H54 (cell line): Measurements from ENCODE around the gene CHAT.
"Not testable (repeated sequence)": the region's sequence is repeated elsewhere in the genome, so short reads cannot be mapped to it uniquely, and the experiment has no call there.

Source experiments
- DNase-seq: peaks from one replicate; pipeline ENCODE4 v3.0.0; 2011; ENCODE audit warnings: low spot score, mixed read lengths; ENCODE audit not compliant: insufficient read length
- FAIRE-seq: peaks from 3 replicates; lab custom pipeline; 2011; peaks lifted over from hg19 to GRCh38; lab: Jason Lieb, UNC
- POLR2A ChIP-seq: IDR thresholded peaks from 2 replicates; pipeline ENCODE4 v1.6.1; 2011; ENCODE audit warnings: low read depth, mild to moderate bottlenecking, low read length

Gene CHAT

DNA sequence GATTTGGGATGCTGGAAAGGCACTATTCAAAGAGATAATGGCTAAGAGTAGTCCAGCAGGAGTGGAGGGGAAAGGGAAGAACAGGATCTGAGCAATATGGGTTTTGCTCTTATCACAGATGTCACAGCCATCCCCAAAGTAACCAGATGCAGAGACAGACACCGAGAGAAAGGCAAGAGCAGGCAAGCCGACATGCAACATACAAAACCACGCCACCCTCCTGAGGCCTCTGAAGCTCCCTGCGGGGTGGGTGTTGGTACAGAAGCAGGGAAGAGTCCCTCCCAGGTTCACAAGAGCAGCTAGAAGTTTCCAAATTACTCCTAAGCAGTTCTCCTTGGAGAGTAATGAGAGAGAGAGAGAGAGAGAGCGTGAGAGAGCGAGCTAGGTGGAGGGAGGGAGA lies 54.8 kb downstream of the CHAT start:
- FAIRE-seq (no peak), DNase-seq (no peak)
- no peak for TF ChIP-seq POLR2A

DNA sequence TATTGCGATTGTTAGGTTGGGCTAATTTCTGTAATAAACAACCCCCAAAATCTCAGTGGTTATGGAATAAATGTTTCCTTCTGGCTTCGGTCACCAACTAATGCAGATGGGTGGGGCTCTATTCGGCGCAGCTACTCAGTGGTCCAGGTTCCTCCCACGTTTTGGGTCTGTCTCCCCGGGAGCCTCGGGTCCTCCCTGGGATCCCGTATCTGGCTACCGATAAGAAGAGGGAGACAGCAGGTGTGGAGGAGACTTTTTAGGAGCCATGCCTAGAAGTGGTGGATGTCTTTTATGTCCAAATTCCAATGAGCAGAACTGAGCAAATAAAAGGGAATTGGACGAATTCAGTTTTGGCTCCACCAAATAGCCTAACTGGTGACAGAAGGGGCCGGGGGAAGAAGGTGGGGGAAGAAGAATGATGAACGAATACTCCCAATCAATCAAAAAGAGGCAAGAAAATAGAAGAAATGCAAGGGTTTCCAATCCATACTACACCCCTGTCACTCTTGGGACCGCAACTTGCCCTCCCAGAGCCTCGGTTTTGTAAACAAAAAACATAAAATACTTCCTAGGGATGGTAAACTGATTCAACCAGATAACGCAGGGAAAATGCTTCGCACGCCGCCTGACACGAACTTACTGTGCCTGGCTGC lies 65.1 kb downstream of the CHAT start:
- DNase-seq (no peak), FAIRE-seq (no peak)
- no peak for TF ChIP-seq POLR2A

DNA sequence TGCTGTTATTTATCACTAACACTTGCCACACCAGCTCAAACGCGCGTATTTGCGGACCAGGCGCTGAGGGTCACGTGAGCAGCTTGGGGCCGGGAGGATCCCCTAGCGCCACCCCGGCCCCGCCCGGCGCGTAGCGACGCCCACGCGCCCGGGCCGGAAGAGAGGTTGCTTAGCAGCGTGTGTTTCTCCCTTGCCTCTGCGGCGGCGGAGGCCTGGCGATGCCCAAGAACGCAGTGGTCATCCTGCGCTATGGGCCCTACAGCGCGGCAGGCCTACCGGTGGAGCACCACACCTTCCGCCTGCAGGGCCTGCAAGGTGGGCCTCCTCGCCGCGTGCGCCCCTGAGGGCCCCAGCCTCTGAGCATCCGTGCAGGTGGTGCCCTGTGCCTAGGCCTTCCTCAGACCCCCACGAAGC lies 65.7 kb downstream of the CHAT start, which contains the start of gene C10orf53:
Gene C10orf53, plus strand, starts transcription at position 172 of the 414 bp plus-strand sequence. Its CDS starts 47 bp downstream, at position 219.
- no peak for FAIRE-seq
- no peak for TF ChIP-seq POLR2A
- no peak for DNase-seq

DNA sequence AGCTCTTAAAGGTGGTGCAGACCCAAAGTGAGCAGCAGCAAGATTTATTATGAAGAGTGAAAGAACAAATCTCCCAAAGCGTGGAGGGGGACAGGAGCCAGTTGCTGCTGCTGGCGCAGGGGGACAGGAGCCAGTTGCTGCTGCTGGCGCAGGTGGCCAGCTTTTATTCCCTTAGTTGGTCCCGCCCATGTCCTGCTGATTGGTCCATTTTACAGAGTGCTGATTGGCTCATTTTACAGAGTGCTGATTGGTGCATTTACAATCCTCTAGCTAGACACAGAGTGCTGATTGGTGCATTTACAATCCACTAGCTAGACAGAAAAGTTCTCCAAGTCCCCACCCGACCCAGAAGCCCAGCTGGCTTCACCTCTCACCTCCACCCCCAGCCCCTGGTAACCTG lies 68.6 kb downstream of the CHAT start:
- not testable (repeated sequence) for FAIRE-seq, DNase-seq

DNA sequence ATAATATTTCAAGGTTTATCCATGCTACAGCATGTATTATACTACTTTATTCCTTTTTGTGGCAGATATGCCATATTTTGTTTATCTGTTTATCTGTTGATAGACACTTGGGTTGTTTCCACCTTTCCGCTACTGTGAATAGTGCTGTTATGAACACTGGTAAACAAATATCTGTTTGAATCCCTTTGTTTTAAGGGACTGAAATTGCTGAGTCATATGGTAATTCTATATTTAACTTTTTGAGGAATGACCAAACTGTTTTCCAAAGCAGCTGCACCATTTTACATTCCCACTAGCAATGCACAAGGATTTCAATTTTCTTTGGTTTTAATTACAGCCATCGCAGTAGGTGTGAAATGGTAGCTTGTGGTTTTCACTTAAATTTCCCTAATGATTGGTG lies 69.0 kb downstream of the CHAT start:
- TF ChIP-seq POLR2A = no peak
- DNase-seq (no peak), FAIRE-seq (no peak)

DNA sequence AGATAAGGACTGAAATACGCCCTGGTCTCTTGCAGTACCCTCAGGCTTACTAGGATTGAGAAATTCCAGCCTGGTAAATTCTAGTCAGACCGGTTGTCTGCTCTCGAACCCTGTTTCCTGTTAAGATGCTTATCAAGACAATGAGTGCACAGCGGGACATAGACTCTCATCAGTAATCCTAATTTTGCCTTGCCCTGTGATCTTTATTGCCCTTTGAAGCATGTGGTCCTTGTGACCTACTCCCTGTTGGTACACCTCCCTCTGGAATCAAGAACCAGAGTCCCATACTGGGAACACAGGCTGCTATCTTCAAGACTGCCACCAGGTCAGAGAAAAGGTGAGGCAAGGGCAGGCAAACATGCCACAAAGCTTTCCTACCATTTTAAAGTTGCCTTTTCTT lies 72.8 kb downstream of the CHAT start:
- no peak for DNase-seq
- TF ChIP-seq POLR2A = no peak
- FAIRE-seq = no peak

DNA sequence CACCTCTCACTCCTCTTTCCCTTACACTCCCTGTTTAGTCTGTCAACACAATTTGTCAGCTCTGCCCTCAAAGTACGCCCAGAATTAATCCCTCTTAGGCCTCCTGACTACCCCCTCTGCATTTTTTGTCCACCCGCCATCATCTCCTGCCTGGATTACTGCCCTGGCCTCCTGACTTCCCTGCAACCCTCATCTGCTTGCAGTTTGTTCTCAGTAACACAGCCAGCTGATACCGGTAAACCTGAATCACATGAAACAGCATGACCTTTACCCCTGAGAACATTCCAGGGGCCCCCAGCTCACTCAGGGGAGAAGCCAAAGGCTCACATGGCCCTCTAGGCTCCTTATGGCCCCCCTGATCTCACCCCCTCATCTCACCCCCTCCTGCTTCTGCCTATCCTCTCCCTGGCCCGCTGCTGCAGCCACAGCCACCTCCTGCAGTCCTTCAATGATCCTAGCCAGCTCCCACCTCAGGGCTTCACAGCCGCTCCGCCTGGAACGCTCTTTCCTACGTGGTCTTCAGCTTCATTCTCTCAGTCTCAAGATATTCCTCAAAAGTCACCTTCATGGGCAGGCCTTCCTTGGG lies 74.5 kb downstream of the CHAT start:
- TF ChIP-seq POLR2A = no peak
- DNase-seq (no peak), FAIRE-seq (no peak)

DNA sequence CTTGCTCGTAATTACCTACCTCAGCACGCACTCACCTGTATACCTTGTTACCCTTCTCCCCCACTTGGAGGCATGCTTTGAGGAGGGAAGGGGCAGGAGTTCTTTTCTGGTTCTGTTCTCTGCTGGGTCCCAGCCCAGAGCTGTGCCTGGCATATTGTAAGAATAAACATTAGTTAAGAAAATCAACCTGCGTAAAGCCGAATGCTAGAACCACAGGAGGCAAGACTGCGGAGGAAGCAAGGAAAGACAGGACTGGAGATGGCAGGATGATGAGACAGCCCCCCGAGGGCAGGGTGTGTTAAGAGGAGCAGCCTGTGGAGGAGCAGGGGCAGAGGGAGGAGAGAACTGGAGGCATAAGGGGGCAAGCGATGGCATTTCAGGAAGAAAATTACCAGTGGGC lies 75.1 kb downstream of the CHAT start:
- no peak for DNase-seq
- no peak for TF ChIP-seq POLR2A
- no peak for FAIRE-seq

DNA sequence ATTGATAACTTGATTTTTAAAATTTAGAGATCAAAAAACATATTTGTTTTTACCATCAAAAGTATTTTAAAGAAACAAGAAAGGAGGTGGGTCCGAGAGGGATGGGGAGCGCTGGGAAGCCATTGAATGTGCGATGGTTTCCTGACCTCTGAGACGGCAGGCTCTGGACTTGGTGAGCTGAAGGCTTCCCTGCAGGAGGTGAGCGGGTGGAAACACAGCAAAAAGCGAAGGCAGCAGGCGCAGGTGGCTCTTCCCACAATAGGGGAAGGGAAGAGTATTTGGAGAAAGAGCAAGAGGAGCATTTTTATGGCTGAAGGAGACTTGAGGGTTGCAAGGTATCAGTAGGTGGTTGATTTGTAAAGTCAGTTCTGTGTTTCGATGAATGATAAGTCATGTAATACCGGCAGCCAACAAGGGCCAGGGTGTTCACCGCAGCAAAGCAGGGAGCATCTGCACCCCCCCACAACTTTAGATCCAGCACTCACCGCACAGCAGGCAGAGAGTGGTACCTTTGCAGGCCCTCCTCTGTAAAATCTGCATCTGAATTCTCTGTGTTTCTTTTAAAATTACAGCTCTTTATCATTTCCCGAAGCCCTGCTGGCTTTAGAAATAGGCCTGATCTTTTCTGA lies 76.2 kb downstream of the CHAT start:
- FAIRE-seq (no peak), DNase-seq (no peak)
- no peak for TF ChIP-seq POLR2A

DNA sequence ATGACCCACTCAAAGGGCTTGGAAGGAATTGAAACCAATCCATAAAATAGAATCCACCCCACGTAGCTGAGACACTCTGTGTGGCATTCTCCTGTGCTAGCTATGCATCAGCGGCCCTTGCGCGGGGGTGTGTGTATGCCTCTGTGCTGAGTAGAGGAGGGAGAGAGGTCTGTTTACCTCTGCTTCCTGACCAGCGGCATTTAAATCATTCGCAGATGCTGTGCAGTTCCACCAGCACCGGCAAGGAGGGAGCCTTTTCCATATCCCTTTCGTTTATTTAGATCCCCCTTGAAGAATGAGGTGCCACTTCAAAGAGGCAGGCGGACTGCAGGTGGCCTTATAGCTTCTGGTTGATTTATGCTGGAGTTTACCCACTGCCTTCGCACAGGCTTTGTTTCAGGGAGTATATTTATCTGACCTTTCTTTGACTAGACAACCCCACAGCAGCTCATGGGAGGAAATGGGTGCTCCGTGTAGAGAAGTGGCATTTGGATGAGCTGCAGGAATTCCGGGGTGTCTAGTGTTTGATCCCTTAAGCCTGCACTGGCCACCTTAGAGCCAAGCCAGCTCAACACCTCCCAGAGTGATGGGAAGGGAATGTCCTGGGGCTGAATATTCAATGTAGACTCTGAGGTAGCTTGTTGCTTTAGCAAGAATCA lies 77.0 kb downstream of the CHAT start:
- DNase-seq (no peak), FAIRE-seq (no peak)

DNA sequence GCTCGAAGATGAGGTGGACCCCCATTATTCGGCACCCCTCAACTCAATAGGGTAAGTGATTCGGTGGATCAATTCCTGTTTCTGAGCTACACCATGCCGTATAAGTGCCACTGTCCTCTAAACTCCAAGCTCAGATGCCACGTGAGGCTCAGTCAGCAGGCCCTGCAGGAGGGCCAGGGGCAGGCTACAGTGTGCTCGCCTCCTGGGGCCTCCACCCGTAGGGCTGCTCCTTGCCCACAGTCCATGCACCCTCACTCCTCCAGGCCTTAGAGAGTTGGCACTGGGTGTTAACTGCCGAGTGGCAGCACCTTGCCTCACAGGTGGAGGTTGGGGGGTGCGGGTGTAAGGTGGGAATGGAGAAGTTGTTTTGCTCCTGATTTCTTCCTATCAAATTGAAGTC lies 77.8 kb downstream of the CHAT start:
- DNase-seq (no peak), FAIRE-seq (no peak)
- TF ChIP-seq POLR2A = no peak

More for the DNA sequence above, 77.0 kb downstream of the CHAT start:
- no peak for TF ChIP-seq POLR2A

DNA sequence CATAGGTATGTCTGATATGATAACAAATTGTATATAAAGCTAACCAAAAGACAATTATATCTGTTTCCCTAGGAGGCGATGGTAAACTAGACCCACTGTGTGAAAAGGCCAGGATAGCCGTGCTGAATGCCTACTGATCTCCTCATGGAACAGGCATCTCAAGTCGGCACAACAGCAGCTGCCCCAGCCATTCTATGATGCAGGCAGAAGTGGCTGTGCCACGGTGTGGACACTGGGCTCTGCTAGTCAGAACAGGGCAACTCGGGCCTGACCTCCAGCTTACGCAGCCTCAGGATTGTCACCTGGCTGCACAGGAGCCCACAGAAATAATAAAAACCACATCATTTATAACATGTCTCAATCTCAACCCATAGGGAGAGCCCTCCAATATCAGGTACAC lies 80.6 kb downstream of the CHAT start:
- DNase-seq = no peak
- no peak for FAIRE-seq
- no peak for TF ChIP-seq POLR2A

DNA sequence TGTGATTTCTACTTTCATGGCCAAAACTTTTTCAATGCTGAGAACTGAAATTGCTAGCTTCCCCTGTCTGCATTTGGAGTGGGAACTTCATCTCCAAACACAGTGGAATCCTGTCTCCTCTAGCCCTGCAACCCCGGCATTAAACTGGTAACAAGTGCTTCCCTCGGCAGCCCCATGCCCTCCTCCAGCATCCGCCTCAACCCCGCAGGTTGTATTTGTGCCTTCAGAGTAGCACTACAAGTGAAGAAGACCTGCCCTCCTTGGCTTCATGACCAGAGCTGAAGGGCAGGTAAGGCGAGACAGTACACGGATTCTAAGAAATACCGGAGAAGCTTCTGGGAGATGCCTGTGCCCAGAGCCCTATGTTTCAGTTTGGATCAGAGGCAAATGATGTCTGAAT lies 82.5 kb downstream of the CHAT start:
- FAIRE-seq (no peak), DNase-seq (no peak)
- TF ChIP-seq POLR2A = no peak

DNA sequence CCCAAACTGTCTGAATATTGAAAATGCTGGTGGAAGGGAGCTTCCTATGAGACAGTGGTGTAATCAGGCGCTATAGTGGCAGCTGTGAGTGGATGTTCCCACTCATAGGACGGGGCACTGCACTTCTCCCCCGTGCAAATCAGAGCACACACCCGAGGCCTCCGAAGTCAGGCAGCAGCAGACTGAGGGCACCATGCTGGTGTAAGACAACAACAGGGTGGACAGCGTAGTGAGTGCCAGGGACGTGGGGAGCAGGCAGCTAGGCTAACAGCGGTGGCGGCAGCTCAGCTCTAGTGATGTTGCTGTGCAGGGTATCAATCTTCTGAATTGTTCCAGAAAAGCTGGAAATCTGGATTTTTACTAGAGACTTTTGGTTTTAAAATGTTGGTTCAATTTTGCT lies 84.8 kb downstream of the CHAT start:
- TF ChIP-seq POLR2A = no peak
- DNase-seq (no peak), FAIRE-seq (no peak)

DNA sequence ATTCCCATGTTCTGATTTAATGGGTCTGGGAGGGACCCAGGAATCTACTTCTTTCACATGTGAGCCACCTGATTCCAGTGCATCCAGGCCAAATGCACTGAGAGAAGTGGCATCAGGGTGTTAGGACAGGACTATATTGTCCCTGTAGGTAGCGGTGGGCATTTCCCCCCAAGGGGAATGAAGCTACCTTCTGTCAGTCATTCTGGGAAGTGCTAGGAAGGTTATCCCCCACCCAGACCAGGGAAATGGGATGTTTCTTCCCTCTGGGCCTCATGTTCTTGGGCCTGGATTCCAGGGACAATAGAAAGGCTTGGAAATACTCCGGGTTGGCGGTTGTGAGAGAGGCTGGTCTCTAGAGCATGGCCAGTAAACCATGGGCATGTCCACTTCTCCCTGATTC lies 86.4 kb downstream of the CHAT start:
- TF ChIP-seq POLR2A = no peak
- no peak for FAIRE-seq
- DNase-seq = no peak
